ENCODE measurements around the gene PSMB4.
"Not testable (repeated sequence)": the region's sequence is repeated elsewhere in the genome, so short reads cannot be mapped to it uniquely, and the experiment has no call there.

Gene PSMB4

DNA sequence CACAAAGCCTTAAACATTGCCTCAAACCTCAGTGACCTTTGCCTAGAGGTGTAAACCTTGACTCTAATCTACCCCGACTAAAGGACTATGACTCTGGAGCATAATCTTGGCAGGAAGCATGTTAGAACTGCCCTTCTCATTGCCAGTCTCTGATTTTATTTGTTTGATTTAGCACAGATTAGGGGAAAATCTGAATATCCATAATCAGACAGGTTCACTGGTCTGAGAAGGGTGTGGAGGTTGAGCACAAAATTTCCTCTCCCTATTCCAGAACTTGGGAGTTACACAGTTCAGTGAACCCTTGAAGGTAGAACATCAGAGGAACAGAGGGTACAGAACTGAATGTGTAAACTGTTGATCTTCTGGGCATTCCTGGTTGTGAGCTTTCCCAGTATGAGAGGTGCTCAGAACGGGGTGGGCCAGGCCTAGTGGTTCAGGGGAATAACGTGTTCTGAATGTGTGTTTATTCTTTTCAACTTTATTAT is 8.3 kb upstream of the PSMB4 start:
- Histone ChIP-seq H2BK120ac (ENCODE audit: low read depth, low read length) (no peak overlapping the region), H3K36me3 (replicated peaks in 1 of 2; ENCODE audit: control insufficient read depth in 2 of 2, insufficient read depth in 2 of 2, low read length in 2 of 2) (no peaks in the 10 kb centered on the region), H3K4me1 (ENCODE audit: control insufficient read depth in 2 of 2, insufficient read depth in 1 of 2, low read depth in 1 of 2, low read length in 2 of 2) (no peaks in the 10 kb centered on the region), H2AFZ (ENCODE audit: low read length) (no peak overlapping the region), H3K4me3 (ENCODE audit: low read length in 2 of 2) (no peak overlapping the region), H2BK12ac (ENCODE audit: low read length) (no peak overlapping the region), H2AK5ac (ENCODE audit: low read depth, low read length) (no peak overlapping the region), H3K9me3 (replicated peaks in 1 of 2; ENCODE audit: control insufficient read depth in 2 of 2, insufficient read depth in 1 of 2, low read depth in 1 of 2, low read length in 2 of 2) (no peaks in the 10 kb centered on the region), H3K23ac (ENCODE audit: low read depth, low read length, poor library complexity) (no peak overlapping the region), H3K4ac (ENCODE audit: low read length) (no peak overlapping the region), H3K27ac (replicated peaks; ENCODE audit: low read length) (no peak overlapping the region), H3K79me1 (ENCODE audit: low read depth, low read length) (no peaks in the 10 kb centered on the region), H4K91ac (ENCODE audit: low read depth, low read length, poor library complexity) (no peak overlapping the region), H3K14ac (ENCODE audit: low read length) (no peak overlapping the region), H3K4me2 (ENCODE audit: insufficient read depth, low read length, poor library complexity, severe bottlenecking) (no peak overlapping the region), H4K8ac (ENCODE audit: low read depth, low read length) (no peak overlapping the region), H3K18ac (ENCODE audit: low read length) (no peak overlapping the region), H2BK15ac (ENCODE audit: low read length) (no peak overlapping the region), H3K27me3 (ENCODE audit: control insufficient read depth in 3 of 3, insufficient read depth in 3 of 3, low read depth in 1 of 3, low read length in 3 of 3) (no peaks in the 10 kb centered on the region), H2BK5ac (ENCODE audit: low read length) (no peak overlapping the region), H3K9ac (ENCODE audit: low read depth, low read length, poor library complexity) (no peak overlapping the region)
- no peak for DNase-seq (ENCODE audit: low spot score)
- no CpG with 5 or more reads among the region's 3 CpGs for WGBS, 2 donors (ENCODE audit: extremely low coverage in 2 of 2, insufficient read length in 2 of 2, insufficient replicate concordance in 1 of 2)

DNA sequence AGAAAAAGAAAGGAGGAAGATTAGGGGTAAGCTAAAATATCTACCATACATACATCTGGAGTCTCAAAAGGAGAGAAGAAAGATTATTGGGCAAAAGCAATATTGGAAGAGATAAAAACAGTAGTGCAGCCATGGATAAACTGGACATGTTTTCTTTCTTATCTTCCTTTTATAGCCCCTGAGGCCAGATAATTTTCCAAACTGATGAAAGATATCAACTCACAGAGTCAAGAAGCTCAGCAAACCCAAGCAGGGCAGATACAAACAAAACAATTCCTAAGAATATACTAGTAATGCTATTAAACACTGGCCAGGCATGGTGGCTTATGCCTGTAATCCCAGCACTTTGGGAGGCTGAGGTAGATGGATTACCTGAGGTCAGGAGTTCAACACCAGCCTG is 5.8 kb upstream of the PSMB4 start:
- DNase-seq (ENCODE audit: low spot score) = no peak
- no peaks in the 10 kb centered on the region for H3K79me1 ChIP-seq (ENCODE audit: low read depth, low read length)
- H3K14ac ChIP-seq (ENCODE audit: low read length) = no peak overlapping the region
- no peaks in the 10 kb centered on the region for H3K27me3 ChIP-seq (ENCODE audit: control insufficient read depth in 3 of 3, insufficient read depth in 3 of 3, low read depth in 1 of 3, low read length in 3 of 3)
- H3K23ac ChIP-seq (ENCODE audit: low read depth, low read length, poor library complexity) = no peak overlapping the region
- no peak overlapping the region for H3K27ac ChIP-seq (replicated peaks; ENCODE audit: low read length)
- H3K36me3 ChIP-seq (replicated peaks in 1 of 2; ENCODE audit: control insufficient read depth in 2 of 2, insufficient read depth in 2 of 2, low read length in 2 of 2) = no peaks in the 10 kb centered on the region
- H3K4me2 ChIP-seq (ENCODE audit: insufficient read depth, low read length, poor library complexity, severe bottlenecking) = no peak overlapping the region
- H3K4me3 ChIP-seq (ENCODE audit: low read length in 2 of 2) = no peak overlapping the region
- H2BK15ac ChIP-seq (ENCODE audit: low read length) = no peak overlapping the region
- H2BK5ac ChIP-seq (ENCODE audit: low read length) = no peak overlapping the region
- no peaks in the 10 kb centered on the region for H3K4me1 ChIP-seq (ENCODE audit: control insufficient read depth in 2 of 2, insufficient read depth in 1 of 2, low read depth in 1 of 2, low read length in 2 of 2)
- H2BK12ac ChIP-seq (ENCODE audit: low read length) = no peak overlapping the region
- H2AFZ ChIP-seq (ENCODE audit: low read length) = no peak overlapping the region
- H3K9me3 ChIP-seq (replicated peaks in 1 of 2; ENCODE audit: control insufficient read depth in 2 of 2, insufficient read depth in 1 of 2, low read depth in 1 of 2, low read length in 2 of 2) = no peaks in the 10 kb centered on the region
- H3K18ac ChIP-seq (ENCODE audit: low read length) = no peak overlapping the region
- no peak overlapping the region for H3K9ac ChIP-seq (ENCODE audit: low read depth, low read length, poor library complexity)
- no peak overlapping the region for H2BK120ac ChIP-seq (ENCODE audit: low read depth, low read length)
- no peak overlapping the region for H3K4ac ChIP-seq (ENCODE audit: low read length)
- H2AK5ac ChIP-seq (ENCODE audit: low read depth, low read length) = no peak overlapping the region
- H4K8ac ChIP-seq (ENCODE audit: low read depth, low read length) = no peak overlapping the region
- no peak overlapping the region for H4K91ac ChIP-seq (ENCODE audit: low read depth, low read length, poor library complexity)

DNA sequence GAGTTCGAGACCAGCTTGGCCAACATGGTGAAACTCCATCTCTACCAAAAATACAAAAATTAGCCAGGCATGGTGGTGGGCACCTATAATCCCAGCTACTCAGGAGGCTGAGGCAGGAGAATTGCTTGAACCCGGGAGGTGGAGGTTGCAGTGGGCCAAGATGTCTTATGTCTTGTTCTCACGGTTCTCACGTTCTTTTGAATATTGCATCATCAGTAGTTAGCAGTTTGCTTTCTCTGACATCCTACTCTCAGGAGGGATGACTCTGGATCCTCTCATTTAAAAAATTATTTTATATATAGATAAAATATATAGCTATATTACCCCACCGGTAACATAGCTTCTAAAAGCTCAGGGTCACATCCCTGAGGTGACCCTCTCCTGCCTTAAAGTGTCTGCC is 3.1 kb upstream of the PSMB4 start:
- H3K27ac ChIP-seq (replicated peaks; ENCODE audit: low read length); H3K4me2 ChIP-seq (ENCODE audit: insufficient read depth, low read length, poor library complexity, severe bottlenecking); H4K8ac ChIP-seq (ENCODE audit: low read depth, low read length); H3K4me3 ChIP-seq (ENCODE audit: low read length in 2 of 2); H3K18ac ChIP-seq (ENCODE audit: low read length); DNase-seq (ENCODE audit: low spot score); H3K4me1 ChIP-seq (ENCODE audit: control insufficient read depth in 2 of 2, insufficient read depth in 1 of 2, low read depth in 1 of 2, low read length in 2 of 2); H2BK120ac ChIP-seq (ENCODE audit: low read depth, low read length); H2BK5ac ChIP-seq (ENCODE audit: low read length); H2BK12ac ChIP-seq (ENCODE audit: low read length); H2AK5ac ChIP-seq (ENCODE audit: low read depth, low read length); H2AFZ ChIP-seq (ENCODE audit: low read length); H4K91ac ChIP-seq (ENCODE audit: low read depth, low read length, poor library complexity); H3K9me3 ChIP-seq (replicated peaks in 1 of 2; ENCODE audit: control insufficient read depth in 2 of 2, insufficient read depth in 1 of 2, low read depth in 1 of 2, low read length in 2 of 2); H3K79me1 ChIP-seq (ENCODE audit: low read depth, low read length); H3K4ac ChIP-seq (ENCODE audit: low read length); H3K9ac ChIP-seq (ENCODE audit: low read depth, low read length, poor library complexity); H3K23ac ChIP-seq (ENCODE audit: low read depth, low read length, poor library complexity); H3K27me3 ChIP-seq (ENCODE audit: control insufficient read depth in 3 of 3, insufficient read depth in 3 of 3, low read depth in 1 of 3, low read length in 3 of 3); H2BK15ac ChIP-seq (ENCODE audit: low read length); H3K14ac ChIP-seq (ENCODE audit: low read length): not testable (repeated sequence)
- peaks cover 8 to 13% of the 10 kb centered on the region in 2 donors for H3K36me3 ChIP-seq (replicated peaks in 1 of 2; ENCODE audit: control insufficient read depth in 2 of 2, insufficient read depth in 2 of 2, low read length in 2 of 2)
- no CpG with 5 or more reads among the region's 5 CpGs for WGBS, 2 donors (ENCODE audit: extremely low coverage in 2 of 2, insufficient read length in 2 of 2, insufficient replicate concordance in 1 of 2)

DNA sequence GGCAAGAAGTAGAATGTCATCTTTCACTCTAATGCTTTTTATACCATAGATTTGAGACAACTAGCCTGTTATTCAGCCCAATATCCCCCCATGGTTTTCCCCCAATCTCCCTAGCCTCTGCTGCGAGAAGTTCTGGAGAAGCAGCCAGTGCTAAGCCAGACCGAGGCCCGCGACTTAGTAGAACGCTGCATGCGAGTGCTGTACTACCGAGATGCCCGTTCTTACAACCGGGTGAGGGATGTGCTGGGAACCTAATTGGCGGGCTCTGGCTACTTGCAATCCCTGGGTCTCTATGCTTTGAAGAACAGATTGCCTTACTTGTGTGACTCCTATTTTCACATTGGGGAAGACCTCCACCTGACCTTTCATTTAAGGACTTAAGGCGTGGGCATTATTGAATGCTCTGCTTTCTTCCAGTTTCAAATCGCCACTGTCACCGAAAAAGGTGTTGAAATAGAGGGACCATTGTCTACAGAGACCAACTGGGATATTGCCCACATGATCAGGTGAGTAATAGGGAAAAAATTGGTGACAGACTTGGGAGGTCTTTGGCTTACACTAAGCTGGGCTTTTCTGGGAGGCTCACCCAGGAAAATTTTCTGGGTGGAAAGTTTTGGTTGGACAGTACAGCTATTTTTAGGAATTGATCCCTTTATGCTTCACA is 1.9 kb downstream of the PSMB4 start:
- Histone ChIP-seq H3K23ac (ENCODE audit: low read depth, low read length, poor library complexity) (no peak overlapping the region), H3K27me3 (ENCODE audit: control insufficient read depth in 3 of 3, insufficient read depth in 3 of 3, low read depth in 1 of 3, low read length in 3 of 3) (no peaks in the 10 kb centered on the region), H3K4ac (ENCODE audit: low read length) (no peak overlapping the region), H4K8ac (ENCODE audit: low read depth, low read length) (no peak overlapping the region), H3K4me3 (ENCODE audit: low read length in 2 of 2) (peak overlapping the region in 1 of 2 donors; percentile 83), H3K9me3 (replicated peaks in 1 of 2; ENCODE audit: control insufficient read depth in 2 of 2, insufficient read depth in 1 of 2, low read depth in 1 of 2, low read length in 2 of 2) (no peaks in the 10 kb centered on the region), H2BK5ac (ENCODE audit: low read length) (no peak overlapping the region), H4K91ac (ENCODE audit: low read depth, low read length, poor library complexity) (no peak overlapping the region), H2AFZ (ENCODE audit: low read length) (no peak overlapping the region), H3K79me1 (ENCODE audit: low read depth, low read length) (peaks cover 6% of the 10 kb centered on the region), H3K36me3 (replicated peaks in 1 of 2; ENCODE audit: control insufficient read depth in 2 of 2, insufficient read depth in 2 of 2, low read length in 2 of 2) (peaks cover 33 to 63% of the 10 kb centered on the region in 2 donors), H3K27ac (replicated peaks; ENCODE audit: low read length) (no peak overlapping the region), H3K4me1 (ENCODE audit: control insufficient read depth in 2 of 2, insufficient read depth in 1 of 2, low read depth in 1 of 2, low read length in 2 of 2) (peaks cover 2 to 4% of the 10 kb centered on the region in 2 donors), H2BK15ac (ENCODE audit: low read length) (no peak overlapping the region), H2AK5ac (ENCODE audit: low read depth, low read length) (no peak overlapping the region), H3K4me2 (ENCODE audit: insufficient read depth, low read length, poor library complexity, severe bottlenecking) (no peak overlapping the region), H3K14ac (ENCODE audit: low read length) (no peak overlapping the region), H3K18ac (ENCODE audit: low read length) (no peak overlapping the region), H2BK120ac (ENCODE audit: low read depth, low read length) (no peak overlapping the region), H2BK12ac (ENCODE audit: low read length) (no peak overlapping the region), H3K9ac (ENCODE audit: low read depth, low read length, poor library complexity) (no peak overlapping the region)
- WGBS, 2 donors (ENCODE audit: extremely low coverage in 2 of 2, insufficient read length in 2 of 2, insufficient replicate concordance in 1 of 2) = no CpG with 5 or more reads among the region's 13 CpGs
- no peak for DNase-seq (ENCODE audit: low spot score)
